Endothelial cell of umbilical vein (primary cell): ENCODE data around the gene ESPNL. TPM values are rescaled to one million over a fixed set of nuclear protein-coding genes. Genes with fewer than 3 reads are reported as not detected.

Experiments
- BruUV-seq: library from RNA; stranded (reverse); fragments of 400-500 nt; replicated peaks from 2 replicates; lab custom pipeline; 2021; lab: Mats Ljungman, UMichigan
- CTCF ChIA-PET: fragments of 300-600, 350-600 bp; sonication (Branson Sonifier 250); formaldehyde crosslinking; loops from one replicate; lab custom pipeline; 2021; ENCODE audit warnings: antibody characterized with exemption, inconsistent platforms; lab: Charles Lee
- POLR2A ChIA-PET: fragments of 300-600, 350-600 bp; sonication (Branson Sonifier 250); formaldehyde crosslinking; loops from one replicate; lab custom pipeline; 2021; ENCODE audit warnings: antibody characterized with exemption, inconsistent platforms; lab: Charles Lee
- DNase-seq: peaks from one replicate; pipeline ENCODE4 v3.0.0-alpha.2; 2011; ENCODE audit warnings: low read depth, low spot score
- FAIRE-seq: peaks from 2 replicates; lab custom pipeline; 2011; peaks lifted over from hg19 to GRCh38; lab: Jason Lieb, UNC
- H2AFZ ChIP-seq: 2 replicates; pipeline ENCODE4 v1.6.0; 2012; ENCODE audit warnings: low read depth, low read length, control low read depth, inconsistent platforms
- H3K27ac ChIP-seq: 2 replicates; pipeline ENCODE4 v1.5.1; 2011; ENCODE audit warnings: low read depth, mild to moderate bottlenecking, control low read depth, low read length, moderate library complexity; ENCODE audit not compliant: insufficient read depth
- H3K27me3 ChIP-seq, 2 experiments: 2 replicates each; pipeline versions ENCODE4 v1.6.0 to v1.6.1; 2011; ENCODE audit warnings: low read length in 2 of 2, mixed read lengths in 1 of 2; ENCODE audit not compliant: control insufficient read depth in 2 of 2, insufficient read depth in 2 of 2
- H3K36me3 ChIP-seq, 2 experiments: 2 replicates in 1 of 2; 3 replicates in 1 of 2; pipeline ENCODE4 v1.5.1; 2011; ENCODE audit warnings: low read length in 2 of 2, mild to moderate bottlenecking in 1 of 2, moderate library complexity in 1 of 2; ENCODE audit not compliant: control insufficient read depth in 2 of 2, insufficient read depth in 2 of 2; ENCODE audit errors: extremely low read depth in 1 of 2
- H3K4me1 ChIP-seq: 3 replicates; pipeline ENCODE4 v1.5.1; 2011; ENCODE audit warnings: mild to moderate bottlenecking, low read length; ENCODE audit not compliant: control insufficient read depth, insufficient read depth; ENCODE audit errors: extremely low read depth
- H3K4me2 ChIP-seq: 2 replicates; pipeline ENCODE4 v1.6.1; 2011; ENCODE audit warnings: low read length, control low read depth, mixed read lengths; ENCODE audit not compliant: insufficient read depth
- H3K4me3 ChIP-seq, 3 experiments: fragments of 200-600 bp in 1 of 3; sonication (generic), shearing (Covaris generic) in 1 of 3; replicated peaks in 1 of 3; 2 replicates each; pipeline ENCODE4 v1.5.1; 2011 to 2016; ENCODE audit warnings: control low read depth in 3 of 3, low read length in 3 of 3, mild to moderate bottlenecking in 2 of 3, inconsistent platforms in 1 of 3, low read depth in 1 of 3, moderate library complexity in 1 of 3; ENCODE audit not compliant: insufficient read depth in 1 of 3
- H3K79me2 ChIP-seq: 2 replicates; pipeline ENCODE4 v1.6.0; 2012; ENCODE audit warnings: low read length, inconsistent platforms; ENCODE audit not compliant: control insufficient read depth, insufficient read depth
- H3K9ac ChIP-seq: replicated peaks from 2 replicates; pipeline ENCODE3; 2011; ENCODE audit warnings: low read length, control low read depth; ENCODE audit not compliant: insufficient read depth; ENCODE audit errors: extremely low read depth
- H3K9me1 ChIP-seq: replicated peaks from 3 replicates; pipeline ENCODE4 v1.6.0; 2011; ENCODE audit warnings: mild to moderate bottlenecking, low read length; ENCODE audit not compliant: control insufficient read depth, insufficient read depth; ENCODE audit errors: extremely low read depth
- H3K9me3 ChIP-seq: replicated peaks from 2 replicates; pipeline ENCODE4 v1.5.1; 2012; ENCODE audit warnings: low read length, inconsistent platforms; ENCODE audit not compliant: control insufficient read depth, insufficient read depth
- H4K20me1 ChIP-seq: replicated peaks from 2 replicates; pipeline ENCODE3; 2011; ENCODE audit warnings: mild to moderate bottlenecking, low read length; ENCODE audit not compliant: control insufficient read depth, insufficient read depth; ENCODE audit errors: extremely low read depth
- EZH2 ChIP-seq: IDR thresholded peaks from 2 replicates; pipeline ENCODE4 v1.6.1; 2012; ENCODE audit warnings: borderline replicate concordance, low read depth, mild to moderate bottlenecking, moderate library complexity, low read length, inconsistent platforms; ENCODE audit not compliant: severe bottlenecking
- FOS ChIP-seq: IDR thresholded peaks from 2 replicates; pipeline ENCODE4 v1.6.1; 2011; ENCODE audit warnings: mild to moderate bottlenecking, low read length, moderate library complexity, borderline replicate concordance; ENCODE audit not compliant: insufficient read depth
- GATA2 ChIP-seq: IDR thresholded peaks from 2 replicates; pipeline ENCODE4 v1.7.0; 2011; ENCODE audit warnings: low read depth, mild to moderate bottlenecking, moderate library complexity, mixed read lengths, low read length; ENCODE audit not compliant: insufficient read length, insufficient read depth
- JUN ChIP-seq: IDR thresholded peaks from 2 replicates; pipeline ENCODE4 v1.6.1; 2011; ENCODE audit warnings: borderline replicate concordance, low read depth; ENCODE audit not compliant: insufficient read length, insufficient read depth
- MYC ChIP-seq: IDR thresholded peaks from one replicate; pipeline ENCODE4 v1.6.1; 2011; ENCODE audit warnings: mild to moderate bottlenecking, low read depth, low read length
- POLR2A ChIP-seq: IDR thresholded peaks from 2 replicates; pipeline ENCODE4 v1.6.1; 2012; ENCODE audit warnings: low read depth, mild to moderate bottlenecking, control low read depth, low read length
- POLR2AphosphoS5 ChIP-seq: IDR thresholded peaks from 2 replicates; pipeline ENCODE4 v1.6.1; 2012; ENCODE audit warnings: low read depth, mild to moderate bottlenecking, control low read depth, low read length, moderate library complexity; ENCODE audit not compliant: insufficient read depth
- dilution Hi-C: fragments of 300-500 bp; cut with MboI; formaldehyde crosslinking; loops from one replicate; pipeline ENCODE4 v1.15.0; 2019; ENCODE audit warnings: low sequenced_read_pairs; ENCODE audit not compliant: extremely low pct_ligation_motif_present
- intact Hi-C: fragments of 100-400 bp; cut with micrococcal nuclease; formaldehyde crosslinking; loops from one replicate; pipeline ENCODE4 v1.10.0; 2022
- polyA plus RNA-seq, 4 experiments: library from polyadenylated mRNA; depleted of rRNA in 3 of 4; stranded (reverse) in 3 of 4; unstranded in 1 of 4; fragments of >200 nt; gene quantifications; 2 replicates each; pipeline versions ENCODE4 v1.2.1 to v1.2.3, GENCODE V29; 2011 to 2012; ENCODE audit warnings: missing spikeins in 1 of 4
- total RNA-seq: library from RNA; stranded (reverse); gene quantifications from 2 replicates; pipeline ENCODE4 v1.2.3, GENCODE V29; 2021
- TF ChIP-seq, protein P1 (sequence below): IDR thresholded peaks from 2 replicates; pipeline ENCODE4 v1.6.1; 2011; ENCODE audit not compliant: insufficient read depth, insufficient read length
- TF ChIP-seq, protein P2 (sequence below), 2 donors: IDR thresholded peaks; 1 replicate in 1 of 2; 2 replicates in 1 of 2; pipeline ENCODE4 v1.5.1; 2011; ENCODE audit warnings: low read length in 2 of 2, mild to moderate bottlenecking in 2 of 2, moderate library complexity in 2 of 2, control low read depth in 1 of 2, inconsistent platforms in 1 of 2, low read depth in 1 of 2; ENCODE audit not compliant: insufficient read depth in 1 of 2; ENCODE audit errors: extremely low read depth in 1 of 2

The ESPNL gene
- total and polyA plus RNA-seq, 2 donors (not counting 3 experiments of a cell fraction or from before 2014, with no cell fraction given) = not detected

DNA sequence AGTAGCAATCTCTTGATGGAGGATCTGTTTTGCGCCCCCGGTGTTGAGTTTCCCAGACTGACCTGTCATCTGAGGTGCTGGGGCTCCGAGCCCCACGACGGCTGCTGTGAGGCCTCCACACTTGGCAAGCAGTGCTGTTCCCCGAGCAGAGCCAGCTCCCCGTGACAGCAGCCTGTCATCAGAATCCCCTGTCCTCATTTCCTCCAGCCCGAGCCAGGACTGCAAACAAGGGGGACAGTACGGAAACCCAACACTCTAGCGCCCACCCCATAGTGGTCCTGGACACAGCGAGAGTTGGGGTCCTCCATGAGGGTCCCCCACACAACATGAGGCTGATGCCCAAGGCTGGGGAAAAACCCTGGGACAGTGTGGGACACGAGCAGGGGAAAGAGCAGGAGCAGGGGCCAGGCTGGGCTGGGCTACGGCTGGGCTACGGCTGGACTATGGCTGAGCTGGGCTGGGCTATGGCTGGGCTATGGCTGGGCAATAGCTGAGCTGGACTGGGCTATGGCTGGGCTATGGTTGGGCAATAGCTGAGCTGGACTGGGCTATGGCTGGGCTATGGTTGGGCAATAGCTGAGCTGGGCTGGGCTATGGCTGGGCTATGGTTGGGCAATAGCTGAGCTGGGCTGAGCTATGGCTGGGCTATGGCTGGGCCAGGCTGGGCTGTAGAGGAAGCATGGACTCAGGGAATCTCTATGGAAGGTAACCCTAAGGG, 36.8 kb downstream of the ESPNL start:
- FAIRE-seq (no peak), DNase-seq (no peak)
- H3K79me2 ChIP-seq = no peaks in the 10 kb centered on the region
- H3K4me1 ChIP-seq = no peaks in the 10 kb centered on the region
- no TSS peak for BruUV-seq
- no peaks in the 10 kb centered on the region for H3K9me3 ChIP-seq
- H3K27me3 ChIP-seq = no peaks in the 10 kb centered on the region
- H3K27ac ChIP-seq = no peak overlapping the region
- H3K9ac ChIP-seq = no peak overlapping the region
- no peaks in the 10 kb centered on the region for H3K9me1 ChIP-seq
- H3K36me3 ChIP-seq = no peaks in the 10 kb centered on the region
- no peak overlapping the region for H2AFZ ChIP-seq
- no peak overlapping the region for H3K4me3 ChIP-seq
- CTCF ChIA-PET = interaction anchor here (0.6 kb wide), 1 partner anchor 22 kb away, joined by 3 read pairs; the partner anchor contains the start of gene ERFE
- dilution Hi-C loops = no loop called here
- no peaks in the 10 kb centered on the region for H4K20me1 ChIP-seq
- TF ChIP-seq, protein P1, sequence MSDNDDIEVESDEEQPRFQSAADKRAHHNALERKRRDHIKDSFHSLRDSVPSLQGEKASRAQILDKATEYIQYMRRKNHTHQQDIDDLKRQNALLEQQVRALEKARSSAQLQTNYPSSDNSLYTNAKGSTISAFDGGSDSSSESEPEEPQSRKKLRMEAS = no peak
- TF ChIP-seq POLR2A (no peak), GATA2 (no peak), MYC (no peak), FOS (no peak), POLR2AphosphoS5 (no peak), JUN (no peak), EZH2 (no peak)
- TF ChIP-seq, protein P2, sequence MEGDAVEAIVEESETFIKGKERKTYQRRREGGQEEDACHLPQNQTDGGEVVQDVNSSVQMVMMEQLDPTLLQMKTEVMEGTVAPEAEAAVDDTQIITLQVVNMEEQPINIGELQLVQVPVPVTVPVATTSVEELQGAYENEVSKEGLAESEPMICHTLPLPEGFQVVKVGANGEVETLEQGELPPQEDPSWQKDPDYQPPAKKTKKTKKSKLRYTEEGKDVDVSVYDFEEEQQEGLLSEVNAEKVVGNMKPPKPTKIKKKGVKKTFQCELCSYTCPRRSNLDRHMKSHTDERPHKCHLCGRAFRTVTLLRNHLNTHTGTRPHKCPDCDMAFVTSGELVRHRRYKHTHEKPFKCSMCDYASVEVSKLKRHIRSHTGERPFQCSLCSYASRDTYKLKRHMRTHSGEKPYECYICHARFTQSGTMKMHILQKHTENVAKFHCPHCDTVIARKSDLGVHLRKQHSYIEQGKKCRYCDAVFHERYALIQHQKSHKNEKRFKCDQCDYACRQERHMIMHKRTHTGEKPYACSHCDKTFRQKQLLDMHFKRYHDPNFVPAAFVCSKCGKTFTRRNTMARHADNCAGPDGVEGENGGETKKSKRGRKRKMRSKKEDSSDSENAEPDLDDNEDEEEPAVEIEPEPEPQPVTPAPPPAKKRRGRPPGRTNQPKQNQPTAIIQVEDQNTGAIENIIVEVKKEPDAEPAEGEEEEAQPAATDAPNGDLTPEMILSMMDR (IDR thresholded peaks at IDR 0.05; ENCODE audit: extremely low read depth in 1 of 2, insufficient read depth in 1 of 2, low read depth in 1 of 2, low read length in 2 of 2) = no peak
- intact Hi-C loops = no loop called here
- no peak overlapping the region for H3K4me2 ChIP-seq
- POLR2A ChIA-PET = interaction anchor here (0.6 kb wide), 1 partner anchor 877 kb away, joined by 3 read pairs; no protein-coding TSS in a partner anchor
